ENCODE results near the gene MRPL12. TPM values are rescaled to one million over a fixed set of nuclear protein-coding genes. Genes with fewer than 3 reads are reported as not detected.

MRPL12 gene
- total RNA-seq, 1 experiment from 2014 or later: 140 TPM

- H4K5ac ChIP-seq (ENCODE audit: insufficient read length, low read depth, low read length): no peak overlapping the region
- H3K4me3 Mint-ChIP-seq: 0 out of 5 replicates have a peak overlapping the region, but pooled peaks of 1 of the 2 experiments have one; percentile 32
- H4K20me1 ChIP-seq (ENCODE audit: control insufficient read depth, insufficient read depth, insufficient read length): no peaks in the 10 kb centered on the region
- H3K23me2 ChIP-seq (ENCODE audit: insufficient read length, low read depth, low read length, poor library complexity, severe bottlenecking): no peaks in the 10 kb centered on the region
- H2BK15ac ChIP-seq (ENCODE audit: low read depth, low read length): no peak overlapping the region
- no peak for TF ChIP-seq CTCF (conservative IDR thresholded peaks at IDR 0.05)
- H3K9me3 ChIP-seq (ENCODE audit: control insufficient read depth, low read depth, low read length): no peaks in the 10 kb centered on the region
- peaks cover 0 to 4% of the 10 kb centered on the region in 2 experiments; a peak in 2 of 5 replicates for H3K9me3 Mint-ChIP-seq
- no peak overlapping the region for H2BK5ac ChIP-seq (ENCODE audit: insufficient read length, low read length)
- H3K23ac ChIP-seq (ENCODE audit: insufficient read length, low read depth, low read length): no peak overlapping the region
- no peak overlapping the region for H2BK120ac ChIP-seq (ENCODE audit: low read depth, low read length, poor library complexity, severe bottlenecking)
- no peaks in the 10 kb centered on the region for H3K4me1 Mint-ChIP-seq
- no peak overlapping the region for H3K27ac Mint-ChIP-seq
- H3K9ac ChIP-seq (ENCODE audit: extremely low read depth, insufficient read length, low read length): no peak overlapping the region
- H2AK5ac ChIP-seq (ENCODE audit: insufficient read length, low read length): no peak overlapping the region
- H3K79me2 ChIP-seq (ENCODE audit: insufficient read depth, low read length): no peaks in the 10 kb centered on the region
- H2AFZ ChIP-seq (ENCODE audit: low read length): no peak overlapping the region
- H3K27me3 ChIP-seq (ENCODE audit: insufficient read depth, low read length): no peaks in the 10 kb centered on the region
- H3K79me1 ChIP-seq (ENCODE audit: insufficient read depth, low read depth, low read length, poor library complexity, severe bottlenecking): no peaks in the 10 kb centered on the region
- no peaks in the 10 kb centered on the region for H3K4me1 ChIP-seq (ENCODE audit: insufficient read depth, low read length)
- no peak overlapping the region for H3K14ac ChIP-seq (ENCODE audit: insufficient read depth, low read length)
- H3T11ph ChIP-seq (ENCODE audit: low read length): no peak overlapping the region
- no CpG with 5 or more reads among the region's 22 CpGs for WGBS (ENCODE audit: extremely low coverage, insufficient read length, low lambda C conversion rate)
- H3K56ac ChIP-seq (ENCODE audit: insufficient read length, low read depth, low read length): no peak overlapping the region
- DNase-seq: no peak
- H3K18ac ChIP-seq (ENCODE audit: insufficient read length, low read depth, low read length): no peak overlapping the region
- no peak overlapping the region for H3K4me2 ChIP-seq (ENCODE audit: insufficient read depth, insufficient read length, low read length)
- H4K8ac ChIP-seq (replicated peaks; ENCODE audit: insufficient read length, low read depth, low read length): no peak overlapping the region
- H2BK20ac ChIP-seq (ENCODE audit: low read depth, low read length, poor library complexity, severe bottlenecking): no peak overlapping the region
- no peak overlapping the region for H3K4ac ChIP-seq (ENCODE audit: low read depth, low read length)
- no peak overlapping the region for H4K91ac ChIP-seq (ENCODE audit: insufficient read length, low read depth, low read length)
- H2BK12ac ChIP-seq (ENCODE audit: insufficient read length, low read depth, low read length): no peak overlapping the region
- H3K27me3 Mint-ChIP-seq (ENCODE audit: low read depth): peaks cover 13% of the 10 kb centered on the region
- no peak overlapping the region for H3K27ac ChIP-seq (ENCODE audit: insufficient read length, low read depth, low read length)
- no peaks in the 10 kb centered on the region for H3K36me3 Mint-ChIP-seq (ENCODE audit: insufficient read depth in 1 of 3, low read depth in 3 of 3)
Measured at GRCh38 chr17:81741049-81741593, 38.0 kb downstream of the MRPL12 start.

Measured in H9 (cell line).